Activated gamma-delta T cell treated with Interleukin-2 at 50 U/mL for 16 hours (primary cell): ENCODE data around the gene RINT1.
A peak's percentile ranks its signal among the peaks of the same experiment; 100 is the strongest.
"Not testable (repeated sequence)": the region's sequence is repeated elsewhere in the genome, so short reads cannot be mapped to it uniquely, and the experiment has no call there.

ENCODE experiments used
- DNase-seq: peaks from one replicate; pipeline ENCODE4 v3.0.0-alpha.2; 2020

RINT1 gene

GRCh38 chr7:105532709-105533460 lies 884 bp downstream of the RINT1 start:
- DNase-seq = no peak

GRCh38 chr7:105538339-105538738 lies 6.3 kb downstream of the RINT1 start:
- DNase-seq = no peak

- DNase-seq = no peak
Observed at GRCh38 chr7:105559926-105560325, 27.9 kb downstream of the RINT1 start.

GRCh38 chr7:105565190-105565589 lies 33.2 kb downstream of the RINT1 start:
- no peak for DNase-seq

GRCh38 chr7:105567024-105567423 lies 35.0 kb downstream of the RINT1 start:
- DNase-seq = no peak

GRCh38 chr7:105567821-105568220 lies 35.8 kb downstream of the RINT1 start:
- DNase-seq = no peak

GRCh38 chr7:105571891-105572290 lies 39.9 kb downstream of the RINT1 start:
- no peak for DNase-seq

- no peak for DNase-seq
Observed at GRCh38 chr7:105577251-105577650, 45.2 kb downstream of the RINT1 start.

GRCh38 chr7:105578496-105578895 lies 46.5 kb downstream of the RINT1 start:
- no peak for DNase-seq

GRCh38 chr7:105580022-105580740 lies 48.2 kb downstream of the RINT1 start:
- DNase-seq = no peak

- DNase-seq = peak; percentile 17
Observed at GRCh38 chr7:105581066-105581811, 49.2 kb downstream of the RINT1 start, which contains the start of gene EFCAB10. TSS of gene EFCAB10 (minus strand) at chr7:105581493. CDS start at chr7:105581463, 30 bp downstream.

GRCh38 chr7:105583061-105583460 lies 51.1 kb downstream of the RINT1 start:
- no peak for DNase-seq

GRCh38 chr7:105584165-105584564 lies 52.2 kb downstream of the RINT1 start:
- DNase-seq = no peak

GRCh38 chr7:105585850-105586500 lies 54.0 kb downstream of the RINT1 start:
- DNase-seq = no peak

GRCh38 chr7:105587909-105588635 lies 56.1 kb downstream of the RINT1 start:
- DNase-seq = no peak

- peak; percentile 42 for DNase-seq
Observed at GRCh38 chr7:105589356-105590077, 57.5 kb downstream of the RINT1 start.

- DNase-seq = no peak
Observed at GRCh38 chr7:105590793-105591192, 58.8 kb downstream of the RINT1 start.

- no peak for DNase-seq
Observed at GRCh38 chr7:105591522-105591921, 59.5 kb downstream of the RINT1 start.

GRCh38 chr7:105594034-105594433 lies 62.0 kb downstream of the RINT1 start:
- DNase-seq = no peak

- DNase-seq = no peak
Observed at GRCh38 chr7:105596866-105597265, 64.9 kb downstream of the RINT1 start.

GRCh38 chr7:105599080-105599479 lies 67.1 kb downstream of the RINT1 start:
- DNase-seq = not testable (repeated sequence)

- no peak for DNase-seq
Observed at GRCh38 chr7:105599551-105599950, 67.5 kb downstream of the RINT1 start.
